ENCODE results near the gene PSME2. TPM values are rescaled to one million over a fixed set of nuclear protein-coding genes. Genes with fewer than 3 reads are reported as not detected.

Gene PSME2
- total RNA-seq, 1 donor from 2014 or later = 125 TPM

- Mint-ChIP-seq H3K4me1 (peaks cover 24% of the 10 kb centered on the region), H3K9me3 (no peaks in the 10 kb centered on the region), H3K4me3 (peak overlapping the region; percentile 98), H3K36me3 (ENCODE audit: low read depth) (peaks cover 7% of the 10 kb centered on the region), H3K27me3 (ENCODE audit: low read depth) (peaks cover 3% of the 10 kb centered on the region), H3K27ac (ENCODE audit: unreplicated experiment) (no peak overlapping the region)
- DNase-seq (ENCODE audit: low read depth, low spot score) = no peak
- no peak for TF ChIP-seq CTCF (conservative IDR thresholded peaks at IDR 0.05)
Observed at GRCh38 chr14:24186831-24187538, 40.6 kb upstream of the PSME2 start.

- H3K4me3 Mint-ChIP-seq = peak overlapping the region; percentile 67
Observed at GRCh38 chr14:24185741-24186140, 39.3 kb upstream of the PSME2 start.

GRCh38 chr14:24185026-24185425, 38.6 kb upstream of the PSME2 start:
- Mint-ChIP-seq H3K4me1 (peaks cover 24% of the 10 kb centered on the region), H3K9me3 (no peaks in the 10 kb centered on the region), H3K27ac (ENCODE audit: unreplicated experiment) (no peak overlapping the region), H3K27me3 (ENCODE audit: low read depth) (peaks cover 3% of the 10 kb centered on the region), H3K36me3 (ENCODE audit: low read depth) (peaks cover 5% of the 10 kb centered on the region), H3K4me3 (peak overlapping the region; percentile 44)
- DNase-seq (ENCODE audit: low read depth, low spot score) = no peak
- no peak for TF ChIP-seq CTCF (conservative IDR thresholded peaks at IDR 0.05)

More at GRCh38 chr14:24185741-24186140, 39.3 kb upstream of the PSME2 start:
- Mint-ChIP-seq H3K9me3 (no peaks in the 10 kb centered on the region), H3K27ac (ENCODE audit: unreplicated experiment) (no peak overlapping the region), H3K4me1 (peaks cover 23% of the 10 kb centered on the region), H3K36me3 (ENCODE audit: low read depth) (peaks cover 5% of the 10 kb centered on the region), H3K27me3 (ENCODE audit: low read depth) (peaks cover 3% of the 10 kb centered on the region)
- no peak for DNase-seq (ENCODE audit: low read depth, low spot score)
- no peak for TF ChIP-seq CTCF (conservative IDR thresholded peaks at IDR 0.05)

- no peak for TF ChIP-seq CTCF (conservative IDR thresholded peaks at IDR 0.05)
- no peak overlapping the region for H3K27ac Mint-ChIP-seq (ENCODE audit: unreplicated experiment)
- DNase-seq (ENCODE audit: low read depth, low spot score) = no peak
- peaks cover 25% of the 10 kb centered on the region for H3K4me1 Mint-ChIP-seq
- peak overlapping the region; percentile 38 for H3K4me3 Mint-ChIP-seq
- H3K27me3 Mint-ChIP-seq (ENCODE audit: low read depth) = peaks cover 5% of the 10 kb centered on the region
- peaks cover 8% of the 10 kb centered on the region for H3K36me3 Mint-ChIP-seq (ENCODE audit: low read depth)
- H3K9me3 Mint-ChIP-seq = no peaks in the 10 kb centered on the region
Observed at GRCh38 chr14:24184104-24184970, 37.9 kb upstream of the PSME2 start.

GRCh38 chr14:24183014-24183481, 36.6 kb upstream of the PSME2 start:
- Mint-ChIP-seq H3K27ac (ENCODE audit: unreplicated experiment) (no peak overlapping the region), H3K27me3 (ENCODE audit: low read depth) (peaks cover 2% of the 10 kb centered on the region), H3K36me3 (ENCODE audit: low read depth) (peaks cover 6% of the 10 kb centered on the region), H3K4me3 (peak overlapping the region; percentile 47), H3K9me3 (no peaks in the 10 kb centered on the region), H3K4me1 (peaks cover 14% of the 10 kb centered on the region)
- TF ChIP-seq CTCF (conservative IDR thresholded peaks at IDR 0.05) = no peak
- no peak for DNase-seq (ENCODE audit: low read depth, low spot score)

All from neural crest cell (in vitro differentiated cells).